Activated CD8-positive, alpha-beta memory T cell treated with anti-CD3 and anti-CD28 coated beads for 36 hours (primary cell): ENCODE measurements around the gene CD300C. TPM values are rescaled to one million over a fixed set of nuclear protein-coding genes. Genes with fewer than 3 reads are reported as not detected.
"Not testable (repeated sequence)": the region's sequence is repeated elsewhere in the genome, so short reads cannot be mapped to it uniquely, and the experiment has no call there.

Source experiments
- CTCF ChIA-PET: fragments of 350-600 bp; sonication (Branson Sonifier 250); formaldehyde crosslinking; loops from one replicate; lab custom pipeline; 2021; ENCODE audit warnings: antibody characterized with exemption; lab: Charles Lee
- POLR2A ChIA-PET: fragments of 350-600 bp; sonication (Branson Sonifier 250); formaldehyde crosslinking; loops from one replicate; lab custom pipeline; 2021; ENCODE audit warnings: antibody characterized with exemption; lab: Charles Lee
- total RNA-seq, 2 experiments: library from RNA; stranded (reverse); gene quantifications; one replicate each; pipeline ENCODE4 v1.2.3, GENCODE V29; 2021

Gene CD300C
- total RNA-seq, 2 experiments from 2014 or later = not detected

GRCh38 chr17:74520790-74521480 is 25.0 kb downstream of the CD300C start:
- CTCF ChIA-PET = no interaction called here
- POLR2A ChIA-PET = no interaction called here

- ChIA-PET POLR2A (no interaction called here), CTCF (no interaction called here)
Observed at GRCh38 chr17:74520016-74520434, 25.9 kb downstream of the CD300C start.

- POLR2A ChIA-PET = not testable (repeated sequence)
- CTCF ChIA-PET = interaction anchor here (0.6 to 0.9 kb wide), 2 partner anchors 14 to 47 kb away, joined by 3 read pairs; no protein-coding TSS in a partner anchor
Observed at GRCh38 chr17:74518413-74518981, 27.4 kb downstream of the CD300C start.

- ChIA-PET CTCF (interaction anchor here (0.7 kb wide), 1 partner anchor 76 kb away, joined by 3 read pairs; no protein-coding TSS in a partner anchor), POLR2A (no interaction called here)
Observed at GRCh38 chr17:74516561-74517328, 29.2 kb downstream of the CD300C start.

- POLR2A ChIA-PET = no interaction called here
Observed at GRCh38 chr17:74515941-74516340, 30.0 kb downstream of the CD300C start.

GRCh38 chr17:74514632-74515334 is 31.1 kb downstream of the CD300C start:
- POLR2A ChIA-PET = no interaction called here
- CTCF ChIA-PET = no interaction called here

More at GRCh38 chr17:74515941-74516340, 30.0 kb downstream of the CD300C start:
- CTCF ChIA-PET = interaction anchor here (0.7 kb wide), 1 partner anchor 76 kb away, joined by 3 read pairs; no protein-coding TSS in a partner anchor

- ChIA-PET POLR2A (no interaction called here), CTCF (no interaction called here)
Observed at GRCh38 chr17:74513987-74514631, 31.8 kb downstream of the CD300C start.

- CTCF ChIA-PET = interaction anchor here (1.0 to 1.2 kb wide), 2 partner anchors 18 to 55 kb away, joined by 3 to 6 read pairs; no protein-coding TSS in a partner anchor
- POLR2A ChIA-PET = no interaction called here
Observed at GRCh38 chr17:74512624-74513091, 33.3 kb downstream of the CD300C start.

GRCh38 chr17:74512036-74512435 is 33.9 kb downstream of the CD300C start:
- POLR2A ChIA-PET = no interaction called here
- CTCF ChIA-PET = interaction anchor here (1.0 to 1.2 kb wide), 2 partner anchors 18 to 54 kb away, joined by 3 to 6 read pairs; no protein-coding TSS in a partner anchor

- CTCF ChIA-PET = no interaction called here
Observed at GRCh38 chr17:74508156-74508555, 37.8 kb downstream of the CD300C start.

GRCh38 chr17:74503949-74504348 is 42.0 kb downstream of the CD300C start:
- CTCF ChIA-PET, POLR2A ChIA-PET: not testable (repeated sequence)

More at GRCh38 chr17:74508156-74508555, 37.8 kb downstream of the CD300C start:
- POLR2A ChIA-PET = no interaction called here

GRCh38 chr17:74502861-74503260 is 43.1 kb downstream of the CD300C start:
- POLR2A ChIA-PET = no interaction called here

GRCh38 chr17:74499992-74500391 is 45.9 kb downstream of the CD300C start:
- ChIA-PET CTCF (interaction anchor here (0.7 to 2.2 kb wide), 3 partner anchors 108 to 132 kb away, joined by 3 to 7 read pairs (median 3); no protein-coding TSS in a partner anchor), POLR2A (no interaction called here)

More at GRCh38 chr17:74502861-74503260, 43.1 kb downstream of the CD300C start:
- CTCF ChIA-PET = interaction anchor here (1.7 kb wide), 1 partner anchor 18 kb away, joined by 4 read pairs; no protein-coding TSS in a partner anchor

- POLR2A ChIA-PET = interaction anchor here (0.6 kb wide), 1 partner anchor 78 kb away, joined by 3 read pairs; no protein-coding TSS in a partner anchor
- CTCF ChIA-PET = interaction anchor here (2.9 kb wide), 1 partner anchor 118 kb away, joined by 16 read pairs; no protein-coding TSS in a partner anchor
Observed at GRCh38 chr17:74497471-74497870, 48.4 kb downstream of the CD300C start.

GRCh38 chr17:74493331-74493833 is 52.5 kb downstream of the CD300C start:
- POLR2A ChIA-PET = no interaction called here
- CTCF ChIA-PET = interaction anchor here (0.8 to 2.6 kb wide), 11 partner anchors 17 to 132 kb away, joined by 3 to 20 read pairs (median 3); partner anchors contain the start of genes BTBD17 and GPR142

- CTCF ChIA-PET = interaction anchor here (0.8 to 2.6 kb wide), 5 partner anchors 34 to 123 kb away, joined by 3 to 20 read pairs (median 3); no protein-coding TSS in a partner anchor
Observed at GRCh38 chr17:74491626-74492025, 54.3 kb downstream of the CD300C start.

More at GRCh38 chr17:74491626-74492025, 54.3 kb downstream of the CD300C start:
- POLR2A ChIA-PET = no interaction called here
